T-helper 1 cell treated with Interleukin-12 subunit alpha and Interleukin-12 subunit beta and Interleukin-4 antibody, amounts not matched to agents 30 μg/mL and 1 μg/mL, for 36 hours (primary cell): Measurements from ENCODE around the gene TNS2.

Experiments used
- H3K27ac Mint-ChIP-seq: one replicate; pipeline ENCODE4 v1.8.0; 2021; ENCODE audit warnings: mild to moderate bottlenecking, mixed read lengths
- H3K27me3 Mint-ChIP-seq: one replicate; pipeline ENCODE4 v1.8.0; 2021; ENCODE audit warnings: low read depth, mixed read lengths
- H3K36me3 Mint-ChIP-seq: one replicate; pipeline ENCODE4 v1.8.0; 2021; ENCODE audit warnings: low read depth, mixed read lengths
- H3K4me1 Mint-ChIP-seq: one replicate; pipeline ENCODE4 v1.8.0; 2021; ENCODE audit warnings: low read depth, mixed read lengths
- H3K4me3 Mint-ChIP-seq: one replicate; pipeline ENCODE4 v1.8.0; 2021; ENCODE audit warnings: mild to moderate bottlenecking, moderate library complexity, mixed read lengths
- H3K9me3 Mint-ChIP-seq: one replicate; pipeline ENCODE4 v1.8.0; 2021; ENCODE audit warnings: mixed read lengths

Gene TNS2

DNA sequence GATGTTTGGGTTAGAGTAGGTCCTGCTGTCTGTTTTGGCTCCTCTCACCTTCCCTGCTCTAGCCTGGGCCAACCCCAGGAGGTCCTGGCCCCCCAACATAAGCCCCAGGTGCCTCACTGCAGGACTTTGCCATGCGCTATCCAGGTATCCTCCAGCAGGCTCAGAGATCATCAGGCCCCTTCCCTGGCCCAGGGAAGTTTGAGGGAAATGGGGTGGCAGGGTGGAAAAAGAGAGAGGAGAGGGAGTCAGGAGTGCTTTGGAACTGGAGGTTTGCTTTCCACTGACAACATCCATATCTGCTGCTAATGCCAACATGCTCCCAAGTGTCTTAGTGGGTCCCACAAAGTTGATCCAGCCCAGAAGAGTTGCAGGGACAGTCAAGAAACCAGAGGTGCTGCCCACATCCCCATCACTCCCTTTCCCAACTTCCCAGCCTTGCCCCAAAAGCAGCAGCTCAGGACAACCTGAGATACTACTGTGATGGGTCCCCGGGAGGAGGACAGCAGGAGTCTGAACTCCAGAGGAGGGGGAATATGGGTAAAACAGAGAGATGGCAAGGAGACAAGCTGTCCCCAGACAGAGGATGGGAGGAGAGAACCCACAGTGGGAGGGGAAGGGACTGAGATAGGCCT lies 677 bp downstream of the TNS2 start:
- H3K4me1 Mint-ChIP-seq = peaks cover 30% of the 10 kb centered on the region
- no peaks in the 10 kb centered on the region for H3K27me3 Mint-ChIP-seq
- H3K27ac Mint-ChIP-seq = no peak overlapping the region
- H3K4me3 Mint-ChIP-seq = no peak overlapping the region
- no peaks in the 10 kb centered on the region for H3K36me3 Mint-ChIP-seq
- H3K9me3 Mint-ChIP-seq = no peaks in the 10 kb centered on the region

DNA sequence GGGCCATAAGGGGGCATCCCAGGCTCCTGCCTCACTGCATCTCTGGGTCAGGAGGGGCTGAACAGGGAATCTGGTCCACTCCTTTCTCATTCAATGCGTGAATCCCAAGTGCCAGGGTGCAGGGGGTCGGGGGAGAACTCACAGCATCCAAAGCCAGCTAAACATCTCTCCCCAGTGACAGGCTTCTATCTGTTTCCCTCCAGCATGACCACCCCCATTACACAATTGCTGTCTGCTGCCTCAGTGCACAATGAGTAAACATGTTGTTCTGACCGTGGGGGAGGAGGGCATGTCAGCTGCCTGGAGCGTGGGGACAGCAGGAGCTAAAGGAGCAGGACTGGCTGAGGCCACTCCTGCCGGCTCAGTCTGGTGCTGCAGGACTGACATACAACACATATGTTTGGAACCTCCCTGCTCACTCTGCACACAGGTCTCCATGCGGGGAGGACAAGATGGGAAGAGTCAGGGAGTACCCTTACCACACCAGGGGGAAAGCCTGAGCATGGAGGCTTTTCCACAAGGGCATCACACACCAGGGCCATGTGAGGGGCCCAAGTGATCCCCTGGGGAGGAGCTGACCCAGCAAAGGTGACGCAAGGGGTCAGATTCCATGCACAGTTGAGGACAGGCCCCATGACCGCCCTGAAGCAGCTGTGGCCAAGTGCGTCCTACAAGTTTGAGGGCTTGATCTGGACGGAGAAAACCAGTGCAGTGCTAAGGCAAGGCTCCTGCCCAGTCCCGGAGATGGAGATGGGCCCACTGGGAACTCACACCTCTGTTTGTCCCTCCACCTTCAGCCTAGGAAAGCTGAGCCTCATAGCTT lies 1.4 kb downstream of the TNS2 start:
- Mint-ChIP-seq H3K36me3 (no peaks in the 10 kb centered on the region), H3K4me1 (peaks cover 27% of the 10 kb centered on the region), H3K27ac (peak overlapping the region; percentile 39), H3K27me3 (no peaks in the 10 kb centered on the region), H3K4me3 (no peak overlapping the region), H3K9me3 (no peaks in the 10 kb centered on the region)

DNA sequence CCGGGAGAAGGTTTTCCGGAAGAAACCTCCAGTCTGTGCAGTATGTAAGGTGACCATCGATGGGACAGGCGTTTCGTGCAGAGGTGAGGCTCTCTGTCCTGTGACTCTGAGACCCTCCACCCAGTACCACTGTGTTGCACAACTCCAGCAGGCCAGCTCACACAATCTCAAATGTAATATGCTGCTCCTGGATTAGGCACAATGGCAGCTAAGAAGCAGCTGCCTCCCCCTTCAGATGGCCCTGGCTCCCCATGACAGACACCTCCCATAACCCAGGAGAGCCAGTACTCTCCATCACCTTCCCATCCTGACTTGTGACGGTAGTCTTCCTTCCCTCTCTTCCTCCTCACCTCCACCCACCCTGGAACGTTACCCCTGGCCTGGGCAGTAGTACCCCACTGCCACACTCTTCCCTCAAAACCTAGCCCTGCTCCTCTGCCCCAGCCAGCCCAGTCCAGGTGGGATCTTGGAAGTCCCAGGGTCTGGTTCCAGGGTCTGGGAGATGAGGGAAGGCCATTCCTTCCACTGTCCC lies 2.1 kb downstream of the TNS2 start:
- Mint-ChIP-seq H3K4me3 (no peak overlapping the region), H3K4me1 (peaks cover 23% of the 10 kb centered on the region), H3K27me3 (peaks cover 4% of the 10 kb centered on the region), H3K36me3 (no peaks in the 10 kb centered on the region), H3K9me3 (no peaks in the 10 kb centered on the region), H3K27ac (no peak overlapping the region)

DNA sequence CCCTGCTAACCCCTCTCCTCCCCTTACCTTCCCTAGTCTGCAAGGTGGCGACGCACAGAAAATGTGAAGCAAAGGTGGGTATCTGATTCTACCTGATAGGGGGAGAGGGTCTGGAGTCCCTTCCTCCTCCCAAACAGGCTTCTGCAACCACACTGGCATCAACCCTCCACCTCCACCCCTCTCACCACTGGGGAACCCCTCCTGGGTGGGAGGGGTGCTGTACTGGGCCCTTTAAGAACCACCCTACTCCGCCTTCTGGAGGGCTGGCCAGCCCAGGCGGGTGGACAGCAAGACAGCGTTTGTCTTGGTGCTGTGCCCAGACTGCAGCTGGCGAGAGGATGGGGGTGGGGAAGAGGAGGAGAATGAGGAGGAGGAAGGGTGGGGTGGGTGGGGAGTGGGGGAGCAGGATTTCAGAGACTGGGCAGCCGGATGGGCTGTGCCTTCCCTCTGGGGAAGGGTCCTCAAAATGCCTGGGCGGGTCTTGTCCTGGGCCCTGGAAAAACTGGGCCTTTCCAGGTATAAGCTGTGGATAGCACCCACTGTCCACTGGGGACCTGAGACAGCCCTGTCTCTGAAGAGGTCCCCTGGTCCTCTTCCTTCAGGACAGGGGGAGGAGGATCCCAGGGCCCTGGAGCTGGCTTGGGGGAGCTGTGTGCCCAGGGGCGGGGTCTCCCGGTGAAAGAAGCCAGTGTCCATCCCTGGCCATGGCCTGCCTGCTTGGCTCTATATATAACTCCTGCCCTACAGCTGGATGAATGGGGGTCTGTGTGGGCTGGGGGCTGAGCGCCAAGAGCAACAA lies 2.8 kb downstream of the TNS2 start:
- Mint-ChIP-seq H3K4me1 (peaks cover 23% of the 10 kb centered on the region), H3K27ac (no peak overlapping the region), H3K36me3 (no peaks in the 10 kb centered on the region), H3K27me3 (peaks cover 4% of the 10 kb centered on the region), H3K4me3 (no peak overlapping the region), H3K9me3 (no peaks in the 10 kb centered on the region)

DNA sequence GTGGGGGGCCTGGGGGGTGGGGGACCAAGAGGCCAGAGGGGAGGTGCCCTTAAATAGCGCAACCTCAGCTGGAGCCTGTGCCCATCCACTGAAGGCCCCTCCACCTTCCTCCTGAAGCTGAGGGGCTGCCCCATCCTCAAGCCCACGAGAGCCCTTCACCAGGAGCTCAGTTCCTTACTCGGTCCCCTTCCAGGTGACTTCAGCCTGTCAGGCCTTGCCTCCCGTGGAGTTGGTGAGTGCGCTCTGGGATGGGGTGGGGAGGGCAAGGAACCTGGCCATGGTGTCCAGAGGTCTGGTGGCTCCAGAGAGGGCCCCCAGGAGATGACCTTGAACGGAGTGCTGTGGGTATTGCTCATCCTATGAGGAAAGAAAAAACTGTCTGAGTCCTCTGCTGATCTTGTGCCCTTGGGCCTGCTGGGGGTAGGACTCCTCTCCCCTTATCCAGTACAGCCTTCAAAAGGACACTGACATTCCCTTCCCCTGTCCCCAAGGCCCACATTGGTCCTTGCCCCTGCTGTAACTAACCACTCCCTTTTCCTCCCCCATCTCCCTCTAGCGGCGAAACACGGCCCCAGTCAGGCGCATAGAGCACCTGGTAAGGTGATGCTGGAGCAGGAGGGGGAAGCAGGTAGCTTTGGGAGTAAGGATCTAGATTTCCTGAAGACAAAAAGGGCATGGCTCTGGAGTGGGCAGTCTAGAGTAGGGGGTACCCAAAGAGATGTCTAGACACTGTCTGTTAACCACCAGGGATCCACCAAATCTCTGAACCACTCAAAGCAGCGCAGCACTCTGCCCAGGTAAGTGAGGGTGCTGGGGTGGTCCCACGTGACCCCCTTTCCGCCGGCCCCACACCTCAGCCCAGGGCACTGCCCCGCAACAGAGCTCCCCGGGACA lies 3.6 kb downstream of the TNS2 start:
- H3K27ac Mint-ChIP-seq = peak overlapping the region; percentile 92
- H3K9me3 Mint-ChIP-seq = no peaks in the 10 kb centered on the region
- H3K27me3 Mint-ChIP-seq = peaks cover 4% of the 10 kb centered on the region
- H3K4me3 Mint-ChIP-seq = peak overlapping the region; percentile 92
- peaks cover 23% of the 10 kb centered on the region for H3K4me1 Mint-ChIP-seq
- H3K36me3 Mint-ChIP-seq = no peaks in the 10 kb centered on the region

DNA sequence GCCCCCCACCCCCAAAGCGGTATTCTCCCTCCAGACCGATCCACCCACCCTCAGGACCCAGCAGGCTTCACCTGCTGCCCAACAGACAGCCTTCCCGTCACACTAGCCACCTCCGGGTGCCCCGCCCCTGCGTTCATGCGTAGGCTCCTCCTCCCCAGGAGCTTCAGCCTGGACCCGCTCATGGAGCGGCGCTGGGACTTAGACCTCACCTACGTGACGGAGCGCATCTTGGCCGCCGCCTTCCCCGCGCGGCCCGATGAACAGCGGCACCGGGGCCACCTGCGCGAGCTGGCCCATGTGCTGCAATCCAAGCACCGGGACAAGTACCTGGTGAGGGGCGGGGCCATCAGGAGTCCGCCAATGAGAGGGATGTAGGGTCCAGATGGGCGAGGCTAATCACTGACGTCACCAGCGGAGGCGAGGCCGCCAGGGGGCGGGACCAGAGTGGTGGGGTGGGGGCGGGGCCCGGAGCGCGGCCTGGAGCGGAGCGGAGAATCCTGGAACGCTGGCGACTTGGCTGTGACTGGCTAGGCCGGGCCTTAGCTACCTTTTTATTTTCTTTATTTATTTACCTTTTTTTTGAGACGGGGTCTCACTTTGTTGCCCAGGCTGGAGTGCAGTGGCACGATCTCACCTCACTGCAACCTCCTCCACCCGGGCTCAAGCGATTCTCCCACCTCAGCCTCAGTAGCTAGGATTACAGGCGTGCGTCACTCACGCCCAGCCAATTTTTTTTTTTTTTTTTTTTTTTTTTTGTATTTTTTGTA lies 4.4 kb downstream of the TNS2 start:
- Mint-ChIP-seq H3K9me3 (no peaks in the 10 kb centered on the region), H3K27me3 (peaks cover 4% of the 10 kb centered on the region), H3K27ac (peak overlapping the region; percentile 92), H3K36me3 (no peaks in the 10 kb centered on the region), H3K4me1 (peaks cover 18% of the 10 kb centered on the region), H3K4me3 (peak overlapping the region; percentile 92)

DNA sequence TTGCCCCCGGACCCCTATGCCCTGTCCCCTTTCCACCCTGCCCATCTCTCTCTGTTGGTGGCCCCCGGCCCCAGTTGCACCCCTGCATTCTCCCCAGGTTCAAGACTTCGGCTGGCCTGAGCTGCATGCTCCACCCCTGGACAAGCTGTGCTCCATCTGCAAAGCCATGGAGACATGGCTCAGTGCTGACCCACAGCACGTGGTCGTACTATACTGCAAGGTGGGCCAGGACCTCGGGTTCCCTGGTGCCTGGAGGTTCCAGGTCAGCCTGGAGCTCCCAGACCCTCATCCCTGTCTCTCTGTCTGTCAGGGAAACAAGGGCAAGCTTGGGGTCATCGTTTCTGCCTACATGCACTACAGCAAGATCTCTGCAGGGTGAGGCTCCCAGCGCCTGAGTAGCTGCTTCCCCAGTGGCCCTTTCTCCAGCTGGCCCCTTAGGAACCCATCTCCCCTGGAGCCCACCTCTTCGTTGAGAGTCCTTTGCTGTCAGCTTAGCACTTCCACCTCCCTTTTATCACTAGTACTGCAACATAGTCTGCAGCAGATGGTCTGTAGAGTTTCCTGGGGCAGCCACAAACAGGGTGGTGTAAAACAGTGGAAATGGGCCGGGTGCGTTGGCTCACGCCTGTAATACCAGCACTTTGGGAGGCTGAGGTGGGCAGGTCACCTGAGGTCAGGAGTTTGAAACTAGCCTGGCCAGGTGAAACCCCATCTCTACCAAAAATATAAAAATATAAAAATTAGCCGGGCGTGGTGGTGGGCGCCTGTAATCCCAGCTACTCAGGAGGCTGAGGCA lies 5.8 kb downstream of the TNS2 start:
- Mint-ChIP-seq H3K27ac (no peak overlapping the region), H3K9me3 (no peaks in the 10 kb centered on the region), H3K4me3 (peak overlapping the region; percentile 53), H3K4me1 (peaks cover 17% of the 10 kb centered on the region), H3K36me3 (no peaks in the 10 kb centered on the region), H3K27me3 (peaks cover 4% of the 10 kb centered on the region)

DNA sequence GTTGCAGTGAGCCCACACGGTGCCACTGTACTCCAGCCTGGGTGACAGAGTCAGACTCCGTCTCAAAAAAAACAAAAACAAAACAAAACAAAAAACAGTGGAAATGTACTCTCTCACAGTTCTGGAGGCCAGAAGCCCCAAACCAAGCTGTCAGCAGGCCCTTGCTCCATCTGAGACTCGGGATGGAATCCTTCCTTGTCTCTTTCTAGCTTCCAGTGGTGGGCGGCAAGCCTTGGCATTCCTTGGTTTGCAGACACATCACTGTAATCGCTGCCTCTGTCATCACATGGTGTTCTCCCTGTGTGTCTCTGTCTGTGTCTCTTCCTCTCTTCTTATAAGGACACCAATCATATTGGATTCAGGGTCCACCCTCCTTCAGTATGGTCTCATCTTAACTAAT lies 6.4 kb downstream of the TNS2 start:
- Mint-ChIP-seq H3K4me1 (peaks cover 17% of the 10 kb centered on the region), H3K4me3 (no peak overlapping the region), H3K9me3 (no peaks in the 10 kb centered on the region), H3K36me3 (no peaks in the 10 kb centered on the region), H3K27ac (no peak overlapping the region), H3K27me3 (peaks cover 4% of the 10 kb centered on the region)

DNA sequence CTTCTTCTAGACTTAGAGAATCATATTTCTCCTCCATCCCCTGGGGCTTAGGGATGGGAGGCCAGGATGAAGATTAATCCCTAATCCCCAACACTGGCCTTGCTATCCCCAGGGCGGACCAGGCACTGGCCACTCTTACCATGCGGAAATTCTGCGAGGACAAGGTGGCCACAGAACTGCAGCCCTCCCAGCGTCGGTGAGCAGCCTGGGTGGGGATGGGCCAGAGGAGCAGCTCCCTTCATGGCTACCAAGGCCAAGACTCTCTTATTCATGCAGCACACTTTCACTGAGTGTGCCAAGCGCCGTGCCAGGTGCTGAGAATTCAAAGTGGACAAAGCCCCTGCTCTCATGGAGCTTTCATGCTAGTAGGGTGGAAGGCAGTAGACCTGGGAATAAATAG lies 7.0 kb downstream of the TNS2 start:
- Mint-ChIP-seq H3K27ac (peak overlapping the region; percentile 2), H3K4me1 (peaks cover 17% of the 10 kb centered on the region), H3K4me3 (no peak overlapping the region), H3K27me3 (peaks cover 4% of the 10 kb centered on the region), H3K36me3 (no peaks in the 10 kb centered on the region), H3K9me3 (no peaks in the 10 kb centered on the region)

DNA sequence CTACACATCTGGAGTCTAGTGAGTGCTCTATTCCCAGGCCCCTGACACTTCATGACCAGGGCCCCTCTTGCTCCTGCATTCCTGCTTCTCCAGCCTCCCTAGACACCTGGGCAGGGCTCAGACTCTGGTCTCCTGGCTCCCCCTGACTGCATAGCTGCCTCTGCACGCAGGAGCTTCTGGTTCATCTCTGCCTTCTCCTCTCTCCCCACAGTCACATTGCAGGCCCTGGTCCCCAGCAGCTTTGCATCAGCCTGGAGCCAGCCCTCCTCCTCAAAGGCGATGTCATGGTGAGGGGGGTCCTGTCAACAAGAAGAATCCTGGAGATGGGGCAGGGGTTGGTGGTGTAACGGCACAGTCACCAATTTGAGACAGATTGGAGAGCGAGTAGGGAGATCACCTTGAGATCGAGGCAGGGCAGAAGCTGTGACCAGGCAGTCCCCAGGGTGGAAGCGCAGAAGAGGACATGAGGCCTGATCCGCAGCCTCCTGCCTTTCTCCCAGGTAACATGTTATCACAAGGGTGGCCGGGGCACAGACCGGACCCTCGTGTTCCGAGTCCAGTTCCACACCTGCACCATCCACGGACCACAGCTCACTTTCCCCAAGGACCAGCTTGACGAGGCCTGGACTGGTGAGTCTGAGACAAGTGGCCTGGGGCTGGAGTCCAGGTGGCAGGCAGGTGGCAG lies 8.1 kb downstream of the TNS2 start:
- no peaks in the 10 kb centered on the region for H3K9me3 Mint-ChIP-seq
- H3K4me3 Mint-ChIP-seq = no peak overlapping the region
- peaks cover 13% of the 10 kb centered on the region for H3K4me1 Mint-ChIP-seq
- no peaks in the 10 kb centered on the region for H3K36me3 Mint-ChIP-seq
- H3K27me3 Mint-ChIP-seq = peaks cover 4% of the 10 kb centered on the region
- no peak overlapping the region for H3K27ac Mint-ChIP-seq

DNA sequence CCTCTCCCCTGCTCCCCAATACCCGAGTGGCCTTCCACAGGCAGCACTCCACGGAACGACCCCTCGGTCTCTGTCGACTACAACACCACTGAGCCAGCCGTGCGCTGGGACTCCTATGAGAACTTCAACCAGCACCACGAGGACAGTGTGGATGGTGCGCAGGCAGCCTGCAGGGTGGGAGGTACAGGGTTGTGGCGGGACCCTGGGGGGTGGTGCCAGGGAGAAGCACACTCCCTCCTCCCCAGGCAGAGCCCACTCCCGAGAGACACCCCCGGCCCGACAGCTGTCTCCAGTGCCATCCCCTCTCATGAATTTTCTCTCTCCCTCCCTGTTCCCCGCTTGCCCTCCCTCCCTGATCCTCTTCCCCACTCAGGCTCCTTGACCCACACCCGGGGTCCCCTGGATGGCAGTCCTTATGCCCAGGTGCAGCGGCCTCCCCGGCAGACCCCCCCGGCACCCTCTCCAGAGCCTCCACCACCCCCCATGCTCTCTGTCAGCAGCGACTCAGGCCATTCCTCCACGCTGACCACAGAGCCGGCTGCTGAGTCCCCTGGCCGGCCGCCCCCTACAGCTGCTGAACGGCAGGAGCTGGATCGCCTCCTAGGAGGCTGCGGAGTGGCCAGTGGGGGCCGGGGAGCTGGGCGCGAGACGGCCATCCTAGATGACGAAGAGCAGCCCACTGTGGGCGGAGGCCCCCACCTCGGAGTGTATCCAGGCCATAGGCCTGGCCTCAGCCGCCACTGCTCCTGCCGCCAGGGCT lies 9.0 kb downstream of the TNS2 start:
- peaks cover 4% of the 10 kb centered on the region for H3K27me3 Mint-ChIP-seq

More for the DNA sequence above, 9.0 kb downstream of the TNS2 start:
- H3K4me3 Mint-ChIP-seq = no peak overlapping the region
- no peak overlapping the region for H3K27ac Mint-ChIP-seq
- H3K36me3 Mint-ChIP-seq = no peaks in the 10 kb centered on the region
- no peaks in the 10 kb centered on the region for H3K9me3 Mint-ChIP-seq
- peaks cover 9% of the 10 kb centered on the region for H3K4me1 Mint-ChIP-seq
